GM18907 (cell line): ENCODE data around the gene TM7SF3.
"Not testable (repeated sequence)": the region's sequence is repeated elsewhere in the genome, so short reads cannot be mapped to it uniquely, and the experiment has no call there.

ENCODE experiments used
- ATAC-seq: cut with Tn5 transposase; IDR thresholded peaks from one replicate; pipeline ENCODE4 v1.9.1; 2021; ENCODE audit warnings: mild to moderate bottlenecking, moderate library complexity; ENCODE audit not compliant: unreplicated experiment

TM7SF3 gene

GRCh38 chr12:26979733-26980132 lies 34.5 kb downstream of the TM7SF3 start:
- ATAC-seq, result no peak

GRCh38 chr12:26978801-26979200 lies 35.4 kb downstream of the TM7SF3 start:
- no peak for ATAC-seq

- ATAC-seq, result no peak
Observed at GRCh38 chr12:26976687-26977086, 37.5 kb downstream of the TM7SF3 start.

- ATAC-seq, result peak; percentile 96
Observed at GRCh38 chr12:26971963-26972362, 42.2 kb downstream of the TM7SF3 start.

- ATAC-seq, result no peak
Observed at GRCh38 chr12:26970136-26970535, 44.0 kb downstream of the TM7SF3 start.

- no peak for ATAC-seq
Observed at GRCh38 chr12:26966842-26967241, 47.3 kb downstream of the TM7SF3 start.

GRCh38 chr12:26963413-26963812 lies 50.8 kb downstream of the TM7SF3 start:
- ATAC-seq, result no peak

- ATAC-seq, result no peak
Observed at GRCh38 chr12:26961803-26962202, 52.4 kb downstream of the TM7SF3 start.

- not testable (repeated sequence) for ATAC-seq
Observed at GRCh38 chr12:26961391-26961790, 52.8 kb downstream of the TM7SF3 start.

- no peak for ATAC-seq
Observed at GRCh38 chr12:26954027-26954426, 60.2 kb downstream of the TM7SF3 start.

- no peak for ATAC-seq
Observed at GRCh38 chr12:26953447-26953846, 60.7 kb downstream of the TM7SF3 start.

- ATAC-seq, result no peak
Observed at GRCh38 chr12:26948309-26948708, 65.9 kb downstream of the TM7SF3 start.

- ATAC-seq, result no peak
Observed at GRCh38 chr12:26941215-26941594, 73.0 kb downstream of the TM7SF3 start.

GRCh38 chr12:26940516-26941214 lies 73.5 kb downstream of the TM7SF3 start:
- ATAC-seq, result no peak

GRCh38 chr12:26939953-26940352 lies 74.2 kb downstream of the TM7SF3 start:
- no peak for ATAC-seq

GRCh38 chr12:26939192-26939832 lies 74.9 kb downstream of the TM7SF3 start:
- ATAC-seq, result no peak

GRCh38 chr12:26938701-26939062 lies 75.5 kb downstream of the TM7SF3 start:
- peak; percentile 24 for ATAC-seq

GRCh38 chr12:26937863-26938700 lies 76.1 kb downstream of the TM7SF3 start, which contains the start of the genes FGFR1OP2 and INTS13:
TSS of gene FGFR1OP2 (plus strand) at chr12:26938470. CDS start at chr12:26954159, 15,689 bp downstream.
TSS of gene INTS13 (minus strand) at chr12:26937981. CDS start at chr12:26936803, 1,178 bp downstream.
- peak; percentile 87 for ATAC-seq

GRCh38 chr12:26937443-26937862 lies 76.7 kb downstream of the TM7SF3 start:
- ATAC-seq, result no peak

GRCh38 chr12:26936559-26937442 lies 77.4 kb downstream of the TM7SF3 start:
- no peak for ATAC-seq
